Loucy (cell line): Measurements from ENCODE around the gene EEFSEC.

Experiments
- CTCF ChIP-seq: fragments of 200-600 bp; sonication (generic); conservative IDR thresholded peaks from 2 replicates; pipeline ENCODE4 v1.5.1; 2014; ENCODE audit warnings: mild to moderate bottlenecking, antibody characterized with exemption, low read length
- EZH2phosphoT487 ChIP-seq: fragments of 200-600 bp; IDR thresholded peaks from 2 replicates; pipeline ENCODE4 v1.6.1; 2018; ENCODE audit warnings: antibody characterized with exemption, mild to moderate bottlenecking, moderate library complexity, borderline replicate concordance

- TF ChIP-seq CTCF (peak; percentile 80), EZH2phosphoT487 (no peak)
Observed at GRCh38 chr3:128226795-128227395, 73.6 kb downstream of the EEFSEC start.
